GM21447 (cell line): ENCODE results near the gene DNAH3.
"Not testable (repeated sequence)": the region's sequence is repeated elsewhere in the genome, so short reads cannot be mapped to it uniquely, and the experiment has no call there.

Experiments used
- ATAC-seq: cut with Tn5 transposase; IDR thresholded peaks from one replicate; pipeline ENCODE4 v1.9.1; 2021; ENCODE audit not compliant: unreplicated experiment

DNAH3 gene

DNA sequence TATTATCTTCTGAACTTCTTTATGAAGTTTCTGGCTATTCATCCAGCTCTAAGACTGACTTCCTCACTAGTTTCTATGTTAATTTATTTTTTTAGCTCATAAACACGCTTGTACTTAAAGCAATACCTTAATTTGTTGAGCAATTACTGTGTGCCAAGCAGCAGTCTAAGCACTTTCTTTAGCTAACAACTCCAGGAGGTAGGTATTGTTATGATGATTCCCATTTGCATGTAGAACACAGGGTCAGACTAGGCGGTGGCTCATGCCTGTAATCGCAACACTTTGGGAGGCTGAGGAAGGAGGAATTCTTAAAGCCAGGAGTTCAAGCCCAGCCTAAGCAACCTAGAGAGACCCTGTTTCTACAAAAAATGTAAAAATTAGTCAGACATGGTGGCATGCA lies 19.8 kb downstream of the DNAH3 start:
- no peak for ATAC-seq

DNA sequence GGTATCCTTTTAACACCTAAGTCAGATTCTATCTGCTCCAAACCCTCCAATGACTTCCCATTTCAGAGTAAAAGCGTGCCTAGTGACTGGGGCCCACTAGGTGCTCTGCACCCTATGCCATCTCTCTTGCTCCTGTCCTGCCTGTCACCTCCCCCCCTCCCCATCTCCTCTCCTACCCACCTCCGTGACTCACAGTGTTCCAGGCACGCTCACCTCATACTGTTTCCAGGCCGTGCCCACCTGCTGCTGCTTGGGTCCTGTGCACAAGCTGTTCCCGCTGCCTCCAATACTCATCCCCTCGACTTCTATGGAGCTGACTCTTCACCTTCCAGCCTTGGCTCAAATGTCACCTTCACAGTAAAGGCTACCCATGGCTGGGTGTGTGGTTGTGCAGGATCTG lies 21.7 kb downstream of the DNAH3 start:
- ATAC-seq: no peak

DNA sequence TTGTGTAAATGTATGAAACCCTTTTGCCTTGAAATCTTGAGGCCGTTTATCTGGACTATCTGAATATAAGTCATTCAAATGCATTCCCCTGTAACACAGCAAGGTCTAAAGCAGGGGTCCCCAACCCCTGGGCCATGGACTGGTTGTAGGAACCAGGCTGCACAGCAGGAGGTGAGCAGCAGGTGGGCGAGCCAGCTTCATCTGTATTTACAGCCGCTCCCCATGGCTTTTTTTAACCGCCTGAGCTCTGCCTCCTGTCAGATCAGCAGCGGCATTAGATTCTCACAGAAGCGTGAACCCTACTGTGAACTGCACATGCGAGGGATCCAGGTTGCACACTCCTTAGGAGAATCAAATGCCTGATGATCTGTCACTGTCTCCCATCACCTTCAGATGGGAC lies 24.1 kb downstream of the DNAH3 start:
- ATAC-seq: no peak

DNA sequence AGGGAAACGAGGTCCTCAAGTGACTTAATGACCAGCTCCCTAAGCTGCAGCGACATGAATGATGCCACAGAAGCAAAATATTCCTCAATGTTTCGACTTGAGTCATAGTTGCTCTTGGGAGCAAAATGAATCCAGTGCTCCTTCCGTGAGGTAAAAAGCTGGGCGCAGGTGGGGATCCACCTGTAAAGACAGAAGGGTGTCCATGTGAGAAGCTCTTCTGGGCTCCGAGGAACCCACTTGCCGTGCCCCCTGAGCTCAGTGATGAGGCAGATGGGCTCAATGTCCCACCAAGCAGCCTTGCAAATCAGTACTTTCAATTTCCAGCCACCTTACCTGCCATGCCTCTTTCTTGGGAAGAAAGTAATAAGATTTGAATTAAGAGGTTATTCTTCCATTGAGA lies 25.5 kb downstream of the DNAH3 start:
- ATAC-seq: no peak

DNA sequence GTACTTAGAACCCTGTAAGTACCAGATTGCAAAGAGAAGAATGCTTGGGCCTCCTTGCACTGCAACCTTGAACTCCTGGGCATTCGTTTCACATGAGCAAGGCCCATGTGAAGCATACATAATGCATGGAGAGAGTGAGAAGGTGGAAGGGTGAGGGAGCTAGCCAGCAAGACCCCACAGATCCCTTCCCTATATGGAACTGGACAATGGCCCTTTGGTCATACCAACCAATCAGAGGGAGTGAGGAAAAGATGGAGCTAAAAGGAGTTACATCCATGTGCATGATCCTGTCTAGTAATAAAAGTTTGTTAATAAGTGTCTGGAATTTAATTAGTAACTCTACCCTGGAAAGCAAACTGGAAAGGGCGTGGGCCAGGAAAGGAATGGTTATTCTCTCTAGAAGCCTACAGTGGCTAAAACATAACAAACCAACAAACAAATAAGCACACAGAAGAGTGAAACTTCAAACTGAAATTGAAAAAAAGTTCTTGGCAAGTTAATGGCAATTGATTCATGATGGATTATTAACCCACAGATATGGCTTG lies 29.6 kb downstream of the DNAH3 start:
- no peak for ATAC-seq

DNA sequence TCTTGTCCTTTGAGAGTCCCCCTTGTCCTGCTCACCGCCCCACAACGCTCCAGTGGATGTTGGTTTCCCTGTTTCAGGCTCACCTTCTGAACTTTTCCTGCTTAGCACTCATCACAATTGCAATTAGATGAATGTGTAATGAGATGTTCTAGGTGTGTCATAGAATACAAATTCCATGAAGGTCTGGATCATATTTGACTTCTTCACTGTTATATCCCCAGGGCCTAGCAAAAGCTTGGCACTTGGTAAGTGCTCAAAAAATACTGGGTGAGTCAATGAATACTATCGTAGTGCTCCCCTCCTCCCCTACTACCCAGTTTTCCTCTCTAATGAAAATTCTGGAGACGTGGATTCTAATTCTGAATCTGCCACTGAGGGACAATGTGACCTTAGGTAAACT lies 33.1 kb downstream of the DNAH3 start:
- no peak for ATAC-seq

DNA sequence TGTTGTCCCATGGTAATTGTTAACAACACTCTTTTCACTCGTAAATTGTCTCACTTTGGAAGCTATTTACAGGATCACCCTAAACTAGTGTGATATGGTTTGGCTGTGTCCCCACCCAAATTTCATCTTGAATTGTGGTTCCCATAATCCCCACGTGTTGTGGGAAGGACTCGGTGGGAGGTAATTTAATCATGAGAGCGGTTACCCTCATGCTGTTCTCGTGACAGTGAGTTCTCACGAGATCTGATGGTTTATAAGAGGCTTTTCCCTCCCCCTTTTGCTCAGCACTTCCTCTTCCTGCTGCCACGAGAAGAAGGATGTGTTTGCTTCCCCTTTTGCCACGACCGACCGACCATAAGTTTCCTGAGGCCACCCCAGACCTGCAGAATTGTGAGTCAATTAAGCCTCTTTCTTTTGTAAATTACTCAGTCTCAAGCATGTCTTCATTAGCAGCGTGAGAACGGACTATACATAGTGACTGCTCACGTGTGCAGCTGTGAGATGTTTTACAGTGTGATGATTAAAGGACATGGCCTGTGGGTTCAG lies 34.4 kb downstream of the DNAH3 start:
- ATAC-seq: no peak

DNA sequence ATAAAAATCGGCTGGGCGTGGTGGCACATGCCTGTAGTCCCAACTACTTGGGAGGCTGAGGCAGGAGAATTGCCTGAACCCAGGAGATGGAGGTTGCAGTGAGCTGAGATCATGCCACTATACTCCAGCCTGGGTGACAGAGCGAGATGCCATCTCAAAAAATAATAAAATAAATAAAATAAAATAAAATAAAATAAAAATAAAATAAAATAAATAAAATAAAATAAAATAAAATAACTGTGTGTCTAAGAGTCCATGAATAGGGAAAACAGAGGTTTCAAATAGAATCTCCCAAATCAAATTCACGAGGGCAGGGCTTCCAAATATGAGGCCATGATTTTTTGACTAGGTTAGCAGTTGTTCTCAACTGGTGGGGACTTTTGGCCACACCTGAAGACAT lies 35.1 kb downstream of the DNAH3 start:
- not testable (repeated sequence) for ATAC-seq

DNA sequence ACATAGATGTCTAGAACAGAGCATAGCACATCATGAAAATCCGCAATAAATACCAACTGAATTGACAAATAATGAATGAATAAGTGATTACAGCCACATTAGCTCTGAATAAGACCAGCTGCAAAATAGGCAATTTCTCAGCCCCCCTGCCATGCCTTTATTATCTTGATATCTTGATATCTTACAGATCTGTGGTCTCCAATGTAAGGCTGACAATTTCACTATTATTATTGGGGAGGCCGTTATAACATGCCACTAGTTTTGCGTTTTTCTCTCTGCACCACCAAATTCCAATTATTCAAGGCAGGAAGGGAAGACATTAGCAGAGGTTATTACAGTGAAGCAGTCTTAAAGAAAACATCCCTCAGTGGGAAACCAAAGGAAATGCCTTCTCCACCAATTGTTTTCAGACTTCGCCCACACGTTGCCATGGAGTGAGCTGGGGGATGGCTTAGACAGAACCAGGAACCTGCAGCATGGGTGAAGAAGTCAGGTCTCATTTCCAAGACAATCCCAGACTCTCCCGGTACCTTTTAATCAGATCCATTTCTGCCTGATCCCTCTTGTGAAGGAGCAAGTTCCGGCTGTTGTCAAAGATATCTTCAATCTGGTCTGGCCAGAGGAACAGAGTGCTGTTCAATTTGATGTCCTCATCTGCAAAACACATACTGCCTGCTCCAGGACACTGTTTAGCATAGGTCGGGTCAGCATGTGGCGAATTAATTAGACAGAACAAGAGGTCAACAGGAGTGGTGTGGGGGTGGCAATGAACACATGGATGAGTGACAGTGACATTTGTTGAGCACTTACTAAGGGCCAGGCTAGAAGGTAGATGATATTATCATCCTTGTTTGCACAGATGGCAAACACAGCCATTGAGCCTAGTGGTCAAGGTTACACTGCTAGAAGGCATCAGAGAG lies 46.4 kb downstream of the DNAH3 start:
- no peak for ATAC-seq

DNA sequence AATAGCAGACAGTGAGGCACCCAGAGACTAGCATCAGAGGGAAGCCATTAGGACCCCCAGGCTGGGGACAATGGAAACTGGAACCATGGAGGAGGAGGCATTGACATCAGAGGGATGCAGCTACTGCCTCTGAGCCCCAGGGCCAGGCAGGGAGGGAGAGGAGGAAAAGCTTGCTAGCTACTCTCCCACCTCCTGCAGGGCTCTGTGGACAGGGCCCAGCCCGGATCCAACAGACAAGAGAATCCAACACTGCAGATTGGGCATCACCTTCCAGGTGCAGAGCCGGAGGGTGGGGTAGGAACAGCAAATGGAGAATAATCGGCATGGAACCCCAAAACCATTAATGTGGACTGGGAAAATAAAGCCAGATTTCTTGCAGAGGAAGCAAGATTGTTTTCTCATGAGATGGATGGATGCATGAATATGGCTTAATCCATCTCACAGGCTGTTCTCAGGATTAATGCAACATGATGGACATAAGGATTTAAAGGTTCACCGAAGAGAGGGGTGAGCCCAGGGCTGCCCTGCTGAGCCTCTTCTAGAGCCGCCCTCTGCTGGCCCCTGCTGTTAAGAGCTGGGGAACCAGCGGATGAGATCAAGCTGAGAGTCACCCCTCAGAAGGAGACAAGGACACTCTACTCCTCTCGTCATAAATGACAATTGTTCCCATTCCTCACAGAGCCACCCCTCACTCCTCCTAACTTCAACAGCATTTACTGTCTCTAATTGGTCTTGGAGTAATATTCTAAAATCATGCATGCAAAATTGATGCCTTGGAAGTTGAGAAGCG lies 48.8 kb downstream of the DNAH3 start:
- no peak for ATAC-seq

DNA sequence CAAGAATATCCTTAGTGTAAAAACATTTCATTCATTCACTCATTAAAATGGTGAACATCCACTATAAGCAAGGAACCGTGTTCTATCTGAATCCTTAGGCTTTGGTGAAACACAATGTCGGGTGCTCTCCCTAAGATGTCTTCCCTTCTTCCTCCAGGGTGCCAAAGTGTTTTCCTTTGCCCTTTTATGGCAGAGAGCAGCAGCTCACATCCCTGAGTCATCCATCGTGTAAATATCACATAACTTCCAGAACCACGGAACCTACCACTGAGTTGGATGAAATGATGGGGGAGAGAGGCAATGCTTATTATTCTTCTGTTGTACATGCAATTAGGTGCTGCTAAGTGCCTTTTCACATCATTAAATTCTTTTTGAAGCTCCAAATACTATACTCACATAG lies 50.2 kb downstream of the DNAH3 start:
- ATAC-seq: no peak

DNA sequence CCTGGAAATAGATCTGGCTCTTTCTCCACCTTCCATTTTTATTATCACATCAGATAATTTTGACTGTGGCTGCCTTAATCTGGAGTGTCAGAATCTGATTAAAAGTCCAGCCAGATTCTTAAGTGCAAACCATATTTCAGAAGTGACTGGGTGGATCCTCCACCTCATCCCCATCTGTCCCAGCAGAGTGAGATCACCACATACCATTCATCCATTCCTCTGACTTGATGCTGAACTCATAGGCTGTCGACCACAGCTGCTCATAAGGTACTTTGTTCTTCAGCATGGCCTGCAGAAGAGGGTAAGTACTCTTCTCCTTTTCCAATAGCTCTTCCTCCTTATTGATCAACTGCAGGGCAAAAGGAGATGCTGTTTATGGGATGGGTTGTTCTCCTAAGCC lies 53.5 kb downstream of the DNAH3 start:
- no peak for ATAC-seq

DNA sequence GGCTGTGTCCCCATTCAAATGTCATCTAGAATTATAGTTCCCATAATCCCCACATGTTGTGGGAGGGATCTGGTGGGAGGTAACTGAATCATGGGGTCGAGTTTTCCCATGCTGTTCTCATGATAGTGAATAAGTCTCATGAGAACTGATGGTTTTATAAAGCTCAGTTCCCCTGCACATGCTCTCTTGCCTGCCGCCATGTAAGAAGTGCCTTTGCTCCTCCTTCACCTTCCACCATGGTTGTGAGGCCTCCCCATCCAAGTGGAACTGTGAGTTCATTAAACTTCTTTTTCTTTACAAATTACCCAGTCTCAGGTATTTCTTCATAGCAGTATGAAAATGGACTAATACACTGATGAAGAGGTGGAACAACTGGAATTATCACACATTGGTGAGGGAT lies 55.9 kb downstream of the DNAH3 start:
- ATAC-seq: not testable (repeated sequence)

DNA sequence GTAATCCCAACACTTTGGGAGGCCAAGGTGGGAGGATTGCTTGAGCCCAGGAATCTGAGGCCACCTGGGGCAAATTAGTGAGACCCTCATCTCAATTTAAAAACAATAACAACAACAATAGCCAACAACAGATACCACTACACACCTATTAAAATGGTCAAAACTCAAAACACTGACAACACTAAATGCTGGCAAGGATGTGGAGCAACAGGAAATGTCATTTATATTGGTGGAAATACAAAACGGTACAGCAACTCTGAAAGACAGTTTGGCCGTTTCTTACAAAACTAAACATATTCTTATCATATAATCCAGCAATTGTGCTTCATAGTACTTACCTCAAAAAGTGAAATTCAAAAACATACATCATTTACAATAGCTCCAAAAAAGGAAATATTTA lies 57.7 kb downstream of the DNAH3 start:
- no peak for ATAC-seq

DNA sequence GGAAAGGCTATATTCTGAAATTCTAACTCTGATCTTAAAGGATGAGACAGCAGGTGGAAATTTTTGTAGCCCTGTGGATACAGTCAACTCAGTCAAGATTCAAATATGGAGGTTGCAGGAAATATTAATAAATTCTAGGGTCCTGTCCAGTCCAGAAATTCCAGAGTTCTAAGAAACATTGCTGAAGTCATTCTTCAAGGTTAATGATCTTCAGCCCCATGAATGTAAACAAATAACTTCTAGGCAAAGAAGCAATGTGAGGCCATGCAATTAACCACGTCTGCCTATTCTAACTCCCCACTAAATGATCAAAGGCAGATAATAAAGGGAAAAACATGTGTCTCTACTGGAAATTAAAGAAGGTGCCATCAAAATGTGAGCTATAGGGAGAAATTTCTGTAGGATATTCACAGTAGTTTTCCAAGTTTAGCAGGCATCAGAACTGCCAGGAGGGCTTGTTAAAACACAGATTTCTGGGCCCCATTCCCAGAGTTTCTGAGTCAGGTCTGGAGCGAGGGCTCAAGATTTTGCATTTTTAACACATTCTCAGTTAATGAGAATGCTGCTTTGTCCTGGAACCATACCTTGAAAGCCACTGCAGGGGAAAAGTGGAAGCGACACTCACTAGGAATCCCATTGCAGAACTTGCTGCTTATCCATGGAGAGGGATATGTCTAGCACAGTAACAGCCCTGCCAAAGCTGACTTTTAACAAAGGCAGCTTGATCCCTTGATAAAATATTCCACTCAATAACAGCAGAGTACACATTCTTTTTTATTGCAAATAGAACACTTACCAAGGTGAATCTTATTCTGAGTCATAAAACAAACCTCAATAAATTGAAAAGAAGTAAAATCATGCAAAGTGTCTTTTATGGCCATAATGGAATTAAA lies 61.8 kb downstream of the DNAH3 start:
- no peak for ATAC-seq

DNA sequence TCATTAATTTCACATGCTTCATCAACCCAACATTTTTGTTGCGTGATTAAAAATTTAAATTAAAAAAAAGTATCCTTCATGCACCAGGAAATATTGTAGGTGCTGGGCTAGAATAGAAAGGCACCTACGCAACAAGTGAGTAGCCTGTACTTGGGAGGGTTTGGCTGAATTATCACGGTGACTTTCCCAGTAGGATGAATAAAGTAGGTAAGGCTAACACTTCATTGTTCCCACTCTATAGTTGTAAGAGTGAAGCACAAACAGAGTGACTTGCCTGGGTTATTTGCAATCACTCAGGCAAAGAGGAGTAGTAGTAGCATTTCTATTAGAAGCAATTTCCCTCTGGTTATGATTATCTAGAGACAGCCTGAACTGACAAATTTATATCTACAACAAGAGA lies 62.5 kb downstream of the DNAH3 start:
- ATAC-seq: no peak

DNA sequence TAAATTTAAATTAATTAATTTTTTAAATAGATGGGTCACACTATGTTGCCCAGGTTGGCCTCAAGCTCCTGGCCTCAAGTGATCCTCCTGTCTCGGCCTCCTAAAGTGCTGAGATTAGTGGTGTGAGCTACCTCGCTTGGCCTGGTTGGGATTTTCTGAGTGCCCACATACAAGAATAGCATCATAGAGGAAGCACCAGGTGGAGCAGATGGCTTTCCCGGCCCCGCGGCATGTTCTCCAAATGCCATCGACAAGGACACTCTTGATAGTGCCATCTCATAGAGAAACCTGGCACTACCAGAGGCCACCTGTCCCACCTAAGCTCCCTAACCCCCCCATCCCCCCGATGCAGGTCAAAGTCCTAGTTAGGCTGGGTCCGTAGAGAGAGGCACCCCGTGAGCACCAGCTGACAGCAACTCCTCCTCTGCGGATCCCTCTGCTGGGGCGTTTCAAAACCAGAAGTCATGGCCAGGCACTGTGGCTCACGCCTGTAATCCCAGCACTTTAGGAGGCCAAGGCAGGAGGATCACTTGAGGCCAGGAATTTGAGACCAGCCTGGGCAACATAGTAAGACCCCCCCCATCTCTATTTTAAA lies 65.9 kb downstream of the DNAH3 start:
- no peak for ATAC-seq

DNA sequence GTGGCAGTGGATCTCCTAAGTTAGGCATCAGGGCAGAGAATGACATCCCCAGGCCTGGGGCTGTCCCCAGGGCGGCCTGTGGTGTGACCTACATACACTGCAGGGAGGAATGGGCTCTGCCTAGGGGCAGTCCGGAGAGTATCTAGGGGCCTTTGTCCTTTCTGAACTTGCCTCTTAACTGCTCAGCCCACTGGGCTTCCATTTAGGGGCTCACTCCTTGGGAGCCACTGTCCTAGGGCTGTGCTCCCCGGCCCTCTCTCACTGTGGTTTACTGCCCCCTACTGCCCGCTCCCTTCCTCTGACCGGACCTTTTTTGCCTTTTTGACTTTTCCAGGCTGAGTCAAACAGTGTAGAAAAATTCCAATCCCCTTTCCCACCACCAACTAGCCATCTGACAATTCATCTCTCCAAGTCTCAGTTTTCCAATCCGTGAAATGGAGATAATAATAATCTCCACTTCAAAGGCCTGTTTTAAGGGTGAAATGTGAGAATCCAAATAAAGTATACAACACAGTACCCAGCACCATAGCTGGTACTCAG lies 66.8 kb downstream of the DNAH3 start:
- ATAC-seq: no peak

DNA sequence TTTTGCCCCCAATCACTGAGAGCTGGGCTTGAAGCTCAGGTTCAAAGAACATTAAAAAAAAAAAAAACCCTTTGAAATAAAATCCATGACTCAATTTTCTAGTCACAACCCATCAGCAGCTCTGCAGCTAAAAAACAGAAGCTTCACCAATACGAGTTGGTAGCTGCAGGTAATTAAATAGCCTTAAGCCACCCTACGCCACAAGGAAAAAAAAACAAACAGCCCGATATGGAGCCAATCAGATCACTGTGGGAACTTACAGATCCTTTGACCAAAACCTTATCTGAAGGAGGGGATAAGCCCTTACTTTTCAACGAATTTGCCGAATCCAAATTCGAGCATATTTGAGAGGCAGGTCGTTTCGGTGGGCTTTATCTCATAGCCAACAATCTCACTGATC lies 69.3 kb downstream of the DNAH3 start:
- no peak for ATAC-seq

DNA sequence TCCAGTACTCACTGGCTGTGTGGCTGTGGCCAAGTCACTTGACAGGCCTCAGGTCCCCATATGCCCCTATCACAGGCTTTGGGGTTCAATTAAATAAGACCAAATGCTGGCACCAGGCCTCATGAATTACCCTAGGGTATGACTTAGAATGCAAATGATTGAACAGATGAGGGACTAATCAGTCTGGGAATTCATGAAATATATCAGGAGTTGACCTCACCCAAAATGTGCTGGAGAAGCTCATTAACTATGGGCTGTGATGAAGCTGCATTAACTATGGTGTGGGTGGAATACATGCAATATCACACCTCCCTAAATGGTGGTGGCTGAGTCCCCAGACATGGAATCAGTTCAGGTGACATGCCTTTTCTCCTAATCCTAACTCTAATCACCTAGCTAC lies 72.1 kb downstream of the DNAH3 start:
- no peak for ATAC-seq
